HG03457 (cell line): ENCODE measurements around the gene SLC17A5.
A peak's percentile ranks its signal among the peaks of the same experiment; 100 is the strongest.
"Not testable (repeated sequence)": the region's sequence is repeated elsewhere in the genome, so short reads cannot be mapped to it uniquely, and the experiment has no call there.

ENCODE experiments used
- ATAC-seq: cut with Tn5 transposase; IDR thresholded peaks from one replicate; pipeline ENCODE4 v1.9.1; 2021; ENCODE audit warnings: moderate number of reproducible peaks; ENCODE audit not compliant: unreplicated experiment

Gene SLC17A5, protein sequence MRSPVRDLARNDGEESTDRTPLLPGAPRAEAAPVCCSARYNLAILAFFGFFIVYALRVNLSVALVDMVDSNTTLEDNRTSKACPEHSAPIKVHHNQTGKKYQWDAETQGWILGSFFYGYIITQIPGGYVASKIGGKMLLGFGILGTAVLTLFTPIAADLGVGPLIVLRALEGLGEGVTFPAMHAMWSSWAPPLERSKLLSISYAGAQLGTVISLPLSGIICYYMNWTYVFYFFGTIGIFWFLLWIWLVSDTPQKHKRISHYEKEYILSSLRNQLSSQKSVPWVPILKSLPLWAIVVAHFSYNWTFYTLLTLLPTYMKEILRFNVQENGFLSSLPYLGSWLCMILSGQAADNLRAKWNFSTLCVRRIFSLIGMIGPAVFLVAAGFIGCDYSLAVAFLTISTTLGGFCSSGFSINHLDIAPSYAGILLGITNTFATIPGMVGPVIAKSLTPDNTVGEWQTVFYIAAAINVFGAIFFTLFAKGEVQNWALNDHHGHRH

DNA sequence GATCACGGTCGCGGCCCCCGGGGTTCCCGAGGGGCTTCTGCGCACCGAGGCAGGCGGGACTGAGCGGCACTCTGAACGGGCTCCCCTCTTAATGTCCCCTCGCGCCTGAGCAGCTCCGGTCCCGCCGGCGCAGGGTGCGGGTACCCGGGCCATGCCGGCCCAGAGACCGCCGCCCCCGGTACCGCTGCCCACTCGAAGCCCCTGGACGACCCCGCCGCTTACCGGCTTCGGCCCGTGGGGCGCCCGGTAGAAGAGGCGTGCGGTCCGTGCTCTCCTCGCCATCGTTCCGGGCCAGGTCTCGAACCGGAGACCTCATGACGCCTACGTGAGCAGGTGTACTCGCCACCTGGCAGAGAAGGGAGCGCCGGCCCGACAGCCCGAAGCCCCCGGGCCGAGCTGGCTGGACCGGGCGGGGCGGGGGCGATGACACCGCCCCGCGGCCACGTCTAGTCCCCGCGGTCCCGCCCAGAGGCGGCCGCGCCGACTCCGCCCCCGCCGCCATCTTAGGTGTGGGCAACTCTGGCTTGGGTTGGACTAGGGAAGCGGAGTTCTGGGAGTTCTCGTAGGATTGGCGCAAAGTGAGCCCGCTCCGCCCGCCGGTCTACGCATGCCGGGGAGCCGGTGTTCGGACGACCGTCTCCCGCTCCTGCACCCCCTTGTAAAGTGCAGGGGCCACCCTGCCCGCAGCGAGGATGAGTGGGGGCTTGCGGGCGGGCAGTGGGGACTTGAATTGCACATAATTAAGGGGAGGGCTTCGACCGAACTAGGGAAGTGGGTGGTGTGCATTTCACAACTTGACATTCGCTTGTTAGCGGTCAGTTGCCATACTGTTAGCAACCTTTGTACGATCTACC, at the start of gene SLC17A5:
SLC17A5 (minus strand) TSS at position 422 of the 854 bp plus-strand sequence; CDS start at position 316, 106 bp downstream.
- peak; percentile 80 for ATAC-seq

DNA sequence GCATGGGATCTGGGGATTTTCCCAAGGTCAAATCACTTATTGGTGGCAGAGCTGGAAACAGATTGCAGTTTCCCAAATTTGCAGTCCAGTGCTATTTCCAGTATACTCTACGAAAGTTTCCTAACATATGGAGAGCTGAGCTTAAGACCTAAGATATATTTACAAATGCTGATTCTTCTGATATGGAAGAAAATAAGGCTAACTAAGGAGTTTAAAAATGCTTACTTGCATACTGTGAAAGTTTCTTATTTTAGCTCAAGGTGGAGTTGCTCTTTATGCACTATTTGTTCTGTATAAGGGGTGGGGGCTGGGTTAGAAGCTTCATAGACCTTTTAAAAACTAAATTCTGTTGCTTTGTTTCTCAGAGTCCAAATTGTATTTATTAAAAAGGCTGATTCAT, 49.7 kb upstream of the SLC17A5 start:
- no peak for ATAC-seq

DNA sequence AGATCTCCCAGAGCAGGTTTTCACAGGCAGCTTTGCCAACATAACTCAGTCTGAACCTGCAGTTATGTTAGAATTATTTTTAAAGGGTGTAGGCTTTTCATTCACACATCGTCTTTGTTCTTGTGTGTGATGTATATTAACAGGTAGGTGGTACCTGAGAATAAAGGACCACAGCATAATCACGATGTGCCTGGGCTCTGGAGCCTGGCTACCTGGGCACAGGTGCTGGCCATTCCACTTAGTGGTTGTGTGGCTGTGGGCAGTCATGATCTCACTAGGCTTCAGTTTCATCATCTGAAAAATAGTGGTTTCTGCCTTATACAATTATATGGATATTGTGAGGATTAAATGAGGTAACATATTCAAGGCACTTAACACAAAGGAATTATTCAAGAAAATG, 48.7 kb upstream of the SLC17A5 start:
- no peak for ATAC-seq

DNA sequence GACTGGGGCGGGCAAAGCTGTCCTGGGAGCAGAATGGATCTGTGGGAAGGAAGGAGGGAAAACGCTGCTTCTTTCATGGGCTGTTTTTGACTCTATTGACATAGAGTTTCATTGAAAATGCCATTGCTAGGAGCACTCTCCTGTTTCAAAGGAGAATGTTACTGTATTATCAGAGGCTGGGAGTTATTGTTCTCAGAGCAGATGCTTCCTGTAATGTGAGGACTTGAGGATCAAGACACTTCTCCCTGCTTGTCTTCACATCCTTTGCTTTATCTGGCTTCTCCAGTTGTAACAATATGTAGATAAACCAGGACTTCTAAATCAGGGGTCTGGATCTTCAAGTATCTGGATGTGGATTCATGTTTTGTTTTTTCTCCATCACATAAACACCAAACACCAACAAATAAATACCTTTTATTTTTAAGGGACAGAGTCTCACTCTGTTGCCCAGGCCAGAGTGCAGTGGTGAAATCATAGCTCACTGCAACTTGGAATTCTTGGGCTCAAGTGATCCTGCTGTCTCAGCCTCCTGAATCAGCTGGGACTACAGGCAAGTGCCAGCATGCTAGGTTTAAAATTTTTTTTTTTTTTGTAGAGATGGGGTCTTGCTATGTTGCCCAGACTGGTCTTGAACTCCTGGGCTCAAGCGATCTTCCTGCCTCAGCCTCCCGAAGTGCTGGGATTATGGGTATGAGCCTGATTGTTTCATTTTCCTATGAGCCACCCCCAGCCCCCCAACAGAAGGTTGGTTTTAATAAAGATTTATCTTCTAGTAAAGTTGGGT, 46.1 kb upstream of the SLC17A5 start:
- no peak for ATAC-seq

DNA sequence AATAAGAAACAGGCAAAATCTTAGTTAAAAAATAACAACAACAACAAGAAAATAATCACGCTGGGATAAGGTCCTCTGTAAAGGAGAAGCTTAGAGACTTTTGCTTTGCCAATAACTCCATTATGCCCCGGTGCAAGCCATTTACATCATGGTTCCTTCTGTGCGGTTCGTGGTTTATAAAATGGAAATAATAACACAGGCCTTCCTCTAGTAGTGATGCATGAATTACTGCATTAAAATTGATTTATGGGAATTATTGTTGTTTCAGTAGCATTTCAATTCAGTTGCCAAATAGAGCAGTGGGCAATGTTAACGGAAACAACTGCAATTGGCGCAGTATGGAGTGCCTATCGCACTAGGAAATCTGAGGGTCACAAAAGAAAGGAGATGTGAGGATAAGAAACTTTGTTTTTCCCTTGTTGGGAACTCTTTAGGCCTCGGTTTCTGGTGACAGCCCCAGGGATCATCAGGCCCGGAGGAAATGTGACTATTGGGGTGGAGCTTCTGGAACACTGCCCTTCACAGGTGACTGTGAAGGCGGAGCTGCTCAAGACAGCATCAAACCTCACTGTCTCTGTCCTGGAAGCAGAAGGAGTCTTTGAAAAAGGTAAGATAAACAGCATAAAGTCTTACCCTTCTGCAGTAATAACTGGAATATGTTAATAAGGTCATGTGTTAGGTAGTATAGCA, 43.3 kb upstream of the SLC17A5 start:
- no peak for ATAC-seq

DNA sequence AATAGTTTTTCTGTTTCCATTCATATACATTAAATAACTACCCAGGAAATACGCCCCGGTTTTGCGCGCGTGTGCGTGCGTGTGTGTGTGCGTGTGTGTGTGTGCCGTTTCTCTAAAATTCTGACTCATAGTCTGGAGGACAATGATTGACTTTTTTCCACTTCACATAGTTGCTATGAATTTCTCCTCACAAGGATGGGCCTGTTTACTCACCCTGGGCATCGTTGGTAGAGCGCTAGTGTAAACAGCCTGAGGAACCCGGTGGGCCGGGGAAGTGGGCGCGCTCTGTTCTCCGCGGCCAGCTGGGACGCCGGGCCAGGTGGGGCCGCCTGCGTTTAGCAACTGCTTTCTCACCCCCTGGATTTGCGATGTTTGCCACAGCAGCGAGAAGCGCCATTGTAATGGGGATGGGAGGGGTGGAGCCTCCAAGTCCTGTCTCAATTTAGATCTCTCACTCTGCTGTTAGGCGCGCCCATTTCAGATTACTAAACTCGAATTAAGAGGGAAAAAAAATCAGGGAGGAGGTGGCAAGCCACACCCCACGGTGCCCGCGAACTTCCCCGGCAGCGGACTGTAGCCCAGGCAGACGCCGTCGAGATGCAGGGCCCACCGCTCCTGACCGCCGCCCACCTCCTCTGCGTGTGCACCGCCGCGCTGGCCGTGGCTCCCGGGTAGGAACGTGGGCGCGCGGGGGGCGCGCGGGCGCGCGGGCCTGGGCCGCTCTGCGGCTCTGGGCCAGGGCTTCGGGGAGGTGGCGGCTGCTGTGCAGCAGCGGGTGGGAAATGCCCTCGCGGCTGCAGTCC, 42.0 kb upstream of the SLC17A5 start, which contains the start of gene CD109:
CD109 (plus strand) TSS at position 585 of the 803 bp plus-strand sequence; CDS start at position 598, 13 bp downstream.
- ATAC-seq = peak; percentile 48

DNA sequence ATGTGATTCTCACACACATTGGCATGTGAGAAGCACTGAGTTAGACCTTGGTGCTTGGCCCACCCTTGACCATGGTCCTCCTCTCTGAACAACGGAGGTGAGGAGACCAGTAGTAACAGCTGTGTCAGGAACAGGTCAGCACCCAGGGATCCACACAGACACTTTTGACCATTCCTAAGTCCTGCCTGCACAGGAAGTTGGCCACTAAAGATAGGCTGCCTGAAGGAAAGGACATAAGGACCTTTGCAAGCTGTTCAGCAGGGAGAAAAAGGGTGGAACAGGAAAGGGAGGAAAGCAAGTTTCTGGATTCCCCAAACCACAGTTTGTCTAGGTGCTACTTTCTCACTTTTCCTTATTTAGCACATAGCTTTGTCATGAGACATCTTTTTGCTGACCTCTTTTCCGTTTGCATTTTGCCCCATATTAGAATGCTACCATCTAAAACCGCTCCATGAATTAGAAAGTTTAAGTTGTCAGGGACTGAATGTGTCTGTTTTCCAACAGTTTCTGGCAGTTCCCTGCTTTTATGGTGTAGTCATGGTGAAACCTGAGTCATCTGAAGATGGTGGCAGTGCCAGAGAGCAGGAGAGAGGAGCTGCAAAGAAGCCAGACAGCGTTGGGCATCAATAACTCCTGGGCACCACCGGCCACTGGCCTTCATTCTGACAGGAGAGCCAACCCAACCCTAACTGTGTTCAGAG, 41.1 kb upstream of the SLC17A5 start:
- no peak for ATAC-seq

DNA sequence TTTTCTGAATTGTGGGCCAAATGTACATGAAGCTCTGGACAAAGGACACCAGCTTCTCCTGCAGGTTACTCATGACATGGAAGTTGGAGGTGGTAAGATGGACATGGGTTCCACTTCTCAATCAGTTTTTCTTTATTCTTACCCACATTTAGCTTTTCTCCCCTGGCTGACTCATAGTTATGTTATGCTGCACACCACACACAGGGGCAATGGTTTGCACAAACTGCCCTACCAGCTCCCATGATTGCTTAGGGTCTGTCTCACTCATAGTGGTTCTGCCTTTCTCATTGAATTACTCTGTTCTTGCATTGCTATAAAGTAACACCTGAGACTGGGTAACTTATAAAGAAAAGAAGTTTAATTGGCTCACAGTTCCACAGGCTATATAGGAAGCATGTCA, 37.7 kb upstream of the SLC17A5 start:
- no peak for ATAC-seq

DNA sequence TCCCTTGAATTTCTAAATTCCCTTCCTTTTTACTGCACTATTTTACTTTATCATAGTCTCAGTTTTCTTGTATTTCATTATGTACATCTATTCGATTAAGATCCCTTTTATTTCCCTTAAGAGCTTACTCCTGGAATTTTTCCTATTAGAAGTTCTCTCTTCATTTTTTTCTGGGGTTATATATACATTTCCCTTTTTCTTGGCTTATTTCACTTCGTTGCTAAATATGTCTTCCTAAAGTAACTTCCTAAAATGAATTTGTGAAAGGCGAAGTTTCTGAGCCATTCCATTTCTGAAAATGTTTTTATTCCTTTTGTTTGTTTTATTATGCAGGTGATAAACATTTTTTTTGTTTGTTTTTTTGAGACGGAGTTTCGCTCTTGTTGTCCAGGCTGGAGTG, 36.3 kb upstream of the SLC17A5 start:
- ATAC-seq = no peak

DNA sequence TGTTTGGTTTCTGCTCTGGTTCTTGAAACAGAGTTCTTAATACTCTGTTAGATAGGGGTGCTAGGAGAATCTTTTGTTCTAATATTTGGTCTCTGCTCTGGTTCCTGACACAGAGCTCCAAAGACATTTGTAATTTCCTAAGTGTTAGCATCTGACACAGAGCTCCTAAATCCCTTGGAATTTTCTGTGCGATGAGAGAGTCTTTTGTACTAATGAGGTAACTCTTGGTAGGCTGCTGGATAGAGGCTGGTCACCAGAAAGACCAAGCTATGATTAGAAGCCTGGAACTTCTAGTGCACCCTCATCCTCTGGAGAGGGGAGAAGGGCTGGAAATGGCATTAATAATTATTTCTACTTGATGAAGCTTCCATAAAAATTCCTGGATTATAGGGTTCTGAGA, 34.6 kb upstream of the SLC17A5 start:
- no peak for ATAC-seq

DNA sequence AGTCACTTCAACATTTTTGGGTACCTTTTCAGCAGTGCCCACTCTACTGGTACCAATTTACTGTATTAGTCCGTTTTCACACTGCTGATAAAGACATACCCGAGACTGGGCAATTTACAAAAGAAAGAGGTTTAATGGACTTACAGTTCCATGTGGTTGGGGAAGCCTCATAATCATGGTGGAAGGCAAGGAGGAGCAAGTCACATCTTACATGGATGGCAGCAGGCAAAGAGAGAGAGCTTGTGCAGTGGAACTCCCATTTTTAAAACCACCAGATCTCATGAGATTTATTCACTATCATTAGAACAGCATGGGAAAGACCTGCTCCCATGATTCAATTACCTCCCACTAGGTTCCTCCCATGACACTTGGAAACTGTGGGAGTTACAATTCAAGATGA, 29.8 kb upstream of the SLC17A5 start:
- ATAC-seq = not testable (repeated sequence)

DNA sequence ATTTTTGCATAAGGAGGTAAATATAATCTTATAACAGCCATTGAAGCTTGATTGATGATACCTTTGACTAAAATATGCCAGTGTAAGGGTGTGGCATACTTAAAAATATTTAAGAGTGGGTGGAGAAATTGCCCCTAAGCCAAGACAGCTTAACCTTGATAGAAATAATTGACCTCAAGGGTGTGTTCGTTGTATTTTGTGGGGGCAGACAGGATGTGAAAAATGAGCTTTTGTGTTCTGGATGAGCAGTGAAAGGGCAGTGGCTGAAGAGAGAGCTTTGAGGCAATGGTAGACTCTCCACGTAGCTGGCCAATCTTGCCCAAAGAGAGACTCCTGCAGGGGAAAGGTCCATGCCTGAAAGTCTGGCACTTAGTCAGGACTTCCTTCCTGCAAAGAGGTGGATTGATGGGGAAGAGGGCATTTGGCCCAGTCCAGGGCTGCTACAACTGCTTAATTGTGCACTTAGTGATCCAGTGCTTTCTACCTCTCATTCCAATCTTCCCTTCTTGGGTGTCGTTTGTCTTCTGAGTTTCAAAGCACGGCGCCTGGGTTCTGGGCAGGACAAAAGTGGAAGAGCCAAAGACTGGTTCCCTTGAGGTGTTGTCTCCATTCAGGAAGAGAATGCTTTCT, 26.6 kb upstream of the SLC17A5 start:
- no peak for ATAC-seq

DNA sequence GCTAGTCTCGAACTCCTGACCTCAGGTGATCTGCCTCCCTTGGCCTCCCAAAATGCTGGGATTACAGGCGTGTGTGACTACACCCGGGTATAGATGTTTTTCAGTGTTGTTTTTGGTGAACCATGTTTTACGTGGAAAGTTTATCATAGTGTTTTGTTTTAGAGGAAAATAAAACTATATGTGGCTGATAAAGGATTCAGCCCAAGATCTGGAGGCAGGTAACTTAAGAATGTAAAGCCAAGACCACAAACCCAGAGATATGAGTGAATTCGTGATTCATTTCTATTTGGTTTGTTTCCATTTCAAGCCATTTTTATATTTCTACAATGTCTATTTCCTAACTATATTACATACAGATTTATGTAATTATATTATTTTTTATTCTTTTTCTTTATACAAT, 26.1 kb upstream of the SLC17A5 start:
- not testable (repeated sequence) for ATAC-seq

DNA sequence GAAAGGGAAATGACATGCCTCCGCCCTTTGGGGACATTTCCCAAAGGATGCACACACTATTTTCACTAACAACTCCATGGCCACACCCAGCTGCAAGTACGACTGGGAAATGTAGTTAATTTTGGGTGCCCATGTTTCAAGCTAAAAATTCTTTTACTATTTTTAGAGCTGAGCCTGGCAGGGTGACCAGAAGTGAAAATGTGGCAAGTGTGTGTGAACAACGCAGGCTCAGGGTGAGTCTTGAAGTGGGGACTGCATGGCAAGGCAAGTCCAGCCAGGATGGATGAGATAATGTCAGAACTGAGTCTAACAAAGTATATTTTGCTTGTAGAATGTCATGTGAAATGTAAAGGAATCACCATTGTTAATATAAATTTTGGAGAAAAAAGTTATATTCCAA, 25.2 kb upstream of the SLC17A5 start:
- no peak for ATAC-seq

DNA sequence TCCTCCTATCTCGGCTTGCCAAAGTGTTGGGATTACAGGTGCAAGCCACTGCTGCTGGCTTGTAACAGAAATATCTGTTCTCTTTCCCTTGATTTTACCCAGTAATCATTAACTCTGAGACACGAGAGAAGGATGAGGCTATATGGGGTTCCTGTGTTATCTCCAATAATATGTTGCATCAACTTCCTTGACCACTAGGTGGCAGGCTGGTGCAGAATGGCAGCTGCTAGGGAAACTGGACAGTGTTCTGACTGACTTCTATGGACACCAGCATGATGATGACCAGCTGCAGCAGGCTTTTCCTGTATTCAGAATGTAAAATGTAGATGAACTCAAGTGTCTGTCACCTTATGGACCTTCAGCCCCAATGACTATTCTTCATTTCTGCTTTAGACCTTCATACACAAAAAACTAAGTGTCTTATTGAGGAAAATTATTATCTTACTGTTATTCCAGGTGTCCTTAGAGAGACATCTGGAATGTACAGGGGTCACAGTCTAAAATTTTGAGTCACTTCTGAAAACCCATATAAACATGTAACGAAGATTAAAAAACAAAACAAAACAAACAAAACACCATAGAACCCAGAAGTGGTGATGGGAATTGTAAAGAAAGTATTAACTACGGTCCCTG, 21.8 kb upstream of the SLC17A5 start:
- no peak for ATAC-seq

DNA sequence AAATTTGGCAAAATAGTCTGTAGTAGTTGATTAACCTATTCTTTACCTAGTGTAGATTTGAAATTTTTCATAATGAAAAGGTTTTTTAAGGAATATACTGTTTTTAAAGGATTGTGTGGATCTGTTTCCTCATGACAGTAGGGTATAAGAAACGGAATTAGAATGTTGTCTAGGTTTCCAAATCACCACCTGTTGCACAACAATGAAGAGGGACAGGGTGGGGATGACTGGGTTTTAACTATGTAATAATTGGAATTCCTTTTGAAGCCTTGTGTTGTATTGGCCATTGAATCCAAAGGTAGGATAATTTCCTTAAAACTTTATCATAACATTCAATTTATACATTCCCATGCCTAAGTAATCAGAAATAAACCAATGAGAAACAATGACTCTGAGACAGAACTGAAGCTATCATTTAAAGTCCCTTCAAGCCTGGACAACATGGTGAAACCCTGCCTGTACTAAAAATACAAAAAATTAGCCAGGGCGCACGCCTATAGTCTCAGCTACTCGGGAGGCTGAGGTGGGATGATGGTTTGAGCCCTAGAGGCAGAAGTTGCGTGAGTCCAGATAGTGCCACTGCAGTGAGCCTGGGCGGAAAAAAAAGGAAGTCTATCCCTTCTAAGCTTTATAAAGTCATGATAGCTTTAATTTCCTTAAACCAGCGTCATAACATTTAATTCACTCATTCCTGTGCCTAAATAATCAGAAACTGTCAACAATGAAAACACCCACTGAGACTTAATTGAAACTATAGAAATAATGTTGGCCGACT, 18.3 kb upstream of the SLC17A5 start:
- no peak for ATAC-seq

DNA sequence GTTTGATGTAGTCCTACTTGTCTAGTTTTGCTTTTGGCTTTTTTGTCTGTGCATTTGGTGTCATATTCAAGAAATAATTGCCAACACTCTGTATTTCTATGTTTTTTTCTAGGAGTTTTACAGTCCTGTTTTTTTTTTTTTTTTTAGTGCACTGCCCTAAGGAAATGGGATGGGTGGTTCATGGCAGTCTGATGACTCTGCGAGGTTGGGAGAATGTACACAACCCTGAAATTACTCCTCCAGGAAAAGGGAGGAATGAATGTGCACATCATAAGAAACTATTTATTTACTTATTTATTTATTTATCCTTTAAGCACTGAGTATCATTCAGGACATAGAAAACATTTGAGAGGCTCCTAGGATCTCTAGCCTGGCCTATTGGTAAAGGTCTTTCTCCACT, 15.2 kb upstream of the SLC17A5 start:
- no peak for ATAC-seq
